ENCODE measurements around the gene SNX20. TPM values are rescaled to one million over a fixed set of nuclear protein-coding genes. Genes with fewer than 3 reads are reported as not detected.

The SNX20 gene
- total RNA-seq, 1 donor from 2014 or later: not detected

DNA sequence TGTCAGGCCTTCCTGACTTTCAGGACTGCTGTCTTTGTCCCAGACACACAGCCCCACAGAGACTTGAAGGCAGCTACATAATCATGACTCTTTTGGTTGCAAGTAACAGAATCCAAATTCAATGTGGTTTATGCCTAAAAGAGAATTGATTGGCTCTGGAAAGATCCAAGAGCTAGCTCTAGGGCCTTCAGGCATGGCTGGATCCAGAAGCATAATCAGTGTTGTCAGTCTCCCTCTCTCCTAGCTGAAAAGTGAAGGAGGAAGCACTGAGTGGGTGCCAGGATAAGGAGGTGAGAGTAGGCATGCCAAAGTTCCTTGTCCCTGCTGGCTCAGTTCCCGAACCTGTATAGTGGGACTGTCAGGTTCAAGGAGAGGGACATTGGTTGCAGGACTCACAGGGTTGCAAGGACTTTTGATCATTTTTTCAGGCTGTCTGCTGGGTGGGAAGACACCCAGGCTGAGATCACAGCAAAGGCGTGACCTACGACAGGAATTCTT is 25.5 kb downstream of the SNX20 start:
- DNase-seq (ENCODE audit: low read depth): no peak
- TF ChIP-seq, protein P1, sequence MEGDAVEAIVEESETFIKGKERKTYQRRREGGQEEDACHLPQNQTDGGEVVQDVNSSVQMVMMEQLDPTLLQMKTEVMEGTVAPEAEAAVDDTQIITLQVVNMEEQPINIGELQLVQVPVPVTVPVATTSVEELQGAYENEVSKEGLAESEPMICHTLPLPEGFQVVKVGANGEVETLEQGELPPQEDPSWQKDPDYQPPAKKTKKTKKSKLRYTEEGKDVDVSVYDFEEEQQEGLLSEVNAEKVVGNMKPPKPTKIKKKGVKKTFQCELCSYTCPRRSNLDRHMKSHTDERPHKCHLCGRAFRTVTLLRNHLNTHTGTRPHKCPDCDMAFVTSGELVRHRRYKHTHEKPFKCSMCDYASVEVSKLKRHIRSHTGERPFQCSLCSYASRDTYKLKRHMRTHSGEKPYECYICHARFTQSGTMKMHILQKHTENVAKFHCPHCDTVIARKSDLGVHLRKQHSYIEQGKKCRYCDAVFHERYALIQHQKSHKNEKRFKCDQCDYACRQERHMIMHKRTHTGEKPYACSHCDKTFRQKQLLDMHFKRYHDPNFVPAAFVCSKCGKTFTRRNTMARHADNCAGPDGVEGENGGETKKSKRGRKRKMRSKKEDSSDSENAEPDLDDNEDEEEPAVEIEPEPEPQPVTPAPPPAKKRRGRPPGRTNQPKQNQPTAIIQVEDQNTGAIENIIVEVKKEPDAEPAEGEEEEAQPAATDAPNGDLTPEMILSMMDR (IDR thresholded peaks at IDR 0.05; ENCODE audit: insufficient read depth, low read length, poor library complexity, severe bottlenecking): no peak
- no peaks in the 10 kb centered on the region for H3K36me3 ChIP-seq (ENCODE audit: control insufficient read depth, insufficient read depth, low read length)
- H3K27me3 ChIP-seq (ENCODE audit: control insufficient read depth, insufficient read depth, low read length): no peaks in the 10 kb centered on the region
- H3K4me3 ChIP-seq (ENCODE audit: low read depth, low read length): no peak overlapping the region

DNA sequence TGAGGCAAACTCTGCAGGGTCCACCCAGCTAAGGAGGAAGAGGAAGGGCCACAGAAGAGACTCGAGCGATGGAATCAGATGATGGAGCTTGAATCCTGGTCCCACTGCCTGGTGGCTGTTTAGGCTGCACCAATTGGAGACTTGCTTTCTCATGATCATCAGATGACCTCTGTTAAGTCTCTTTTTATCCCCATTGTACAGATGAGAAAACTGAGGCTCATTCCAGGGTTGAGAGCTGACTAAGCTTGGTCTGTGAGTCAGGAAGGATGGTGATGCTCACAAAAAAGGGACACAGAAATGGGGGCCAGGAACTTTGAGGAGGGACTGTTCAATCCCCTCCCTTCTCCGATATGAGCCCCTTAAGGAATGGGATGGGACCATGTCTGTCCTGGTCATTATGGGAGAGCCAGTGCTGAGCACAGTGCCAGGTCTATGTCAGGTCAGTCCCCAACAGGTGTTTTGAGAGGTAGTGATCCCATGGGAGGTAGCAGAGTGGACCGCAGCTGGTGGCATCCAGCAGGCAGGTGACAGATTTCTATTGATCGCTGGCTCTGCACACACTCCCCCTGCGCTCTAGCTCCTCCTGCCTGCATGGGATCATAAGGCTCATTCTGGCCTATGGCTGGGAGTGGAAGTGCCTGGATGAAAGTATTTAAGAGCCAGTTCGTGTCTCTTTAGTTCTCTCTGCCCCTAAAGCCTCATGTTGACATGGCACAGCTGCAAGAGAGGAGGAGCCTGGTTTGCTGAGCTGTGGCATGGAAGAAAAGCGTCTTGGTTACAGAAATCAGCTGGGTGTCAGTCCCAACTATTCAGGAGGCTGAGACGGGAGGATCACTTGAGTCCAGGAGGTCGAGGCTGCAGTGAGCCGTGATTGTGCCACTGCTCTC is 27.2 kb downstream of the SNX20 start:
- no peak overlapping the region for H3K4me3 ChIP-seq (ENCODE audit: low read depth, low read length)
- TF ChIP-seq, protein P1 (IDR thresholded peaks at IDR 0.05; ENCODE audit: insufficient read depth, low read length, poor library complexity, severe bottlenecking): no peak

DNA sequence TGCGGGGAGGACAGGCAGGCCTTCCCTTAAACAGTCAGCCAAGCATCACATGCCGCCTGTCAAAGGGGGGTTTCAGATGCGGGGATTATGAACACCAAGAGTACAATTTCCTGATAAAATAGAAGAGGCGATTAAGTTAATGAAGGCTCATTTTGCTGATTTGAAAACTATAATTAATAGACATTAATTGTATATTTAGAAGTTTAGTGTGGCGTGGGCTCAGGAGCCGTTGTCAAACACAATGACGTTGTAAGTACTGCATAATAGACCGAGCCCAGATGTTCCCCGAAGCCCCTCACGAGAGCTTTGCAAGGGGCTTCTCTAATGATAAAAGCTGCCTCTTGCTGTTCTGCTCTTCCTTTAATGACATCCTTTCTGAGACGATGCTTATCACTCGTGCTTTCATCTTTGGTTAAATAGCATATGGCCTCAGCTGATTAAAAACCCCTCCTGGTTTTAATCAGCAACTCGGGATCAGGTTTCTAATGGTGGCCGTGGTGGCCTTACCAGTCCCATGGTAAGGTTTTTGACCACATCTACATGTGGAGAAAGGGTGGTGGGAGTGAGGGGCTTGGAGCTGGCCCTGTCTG is 28.2 kb downstream of the SNX20 start:
- Histone ChIP-seq H3K4me3 (ENCODE audit: low read depth, low read length) (no peak overlapping the region), H3K36me3 (ENCODE audit: control insufficient read depth, insufficient read depth, low read length) (no peaks in the 10 kb centered on the region), H3K27me3 (ENCODE audit: control insufficient read depth, insufficient read depth, low read length) (no peaks in the 10 kb centered on the region)
- TF ChIP-seq, protein P1 (IDR thresholded peaks at IDR 0.05; ENCODE audit: insufficient read depth, low read length, poor library complexity, severe bottlenecking): no peak
- no peak for DNase-seq (ENCODE audit: low read depth)

More for the DNA sequence above, 27.2 kb downstream of the SNX20 start:
- DNase-seq (ENCODE audit: low read depth): no peak
- Histone ChIP-seq H3K27me3 (ENCODE audit: control insufficient read depth, insufficient read depth, low read length) (no peaks in the 10 kb centered on the region), H3K36me3 (ENCODE audit: control insufficient read depth, insufficient read depth, low read length) (no peaks in the 10 kb centered on the region)

DNA sequence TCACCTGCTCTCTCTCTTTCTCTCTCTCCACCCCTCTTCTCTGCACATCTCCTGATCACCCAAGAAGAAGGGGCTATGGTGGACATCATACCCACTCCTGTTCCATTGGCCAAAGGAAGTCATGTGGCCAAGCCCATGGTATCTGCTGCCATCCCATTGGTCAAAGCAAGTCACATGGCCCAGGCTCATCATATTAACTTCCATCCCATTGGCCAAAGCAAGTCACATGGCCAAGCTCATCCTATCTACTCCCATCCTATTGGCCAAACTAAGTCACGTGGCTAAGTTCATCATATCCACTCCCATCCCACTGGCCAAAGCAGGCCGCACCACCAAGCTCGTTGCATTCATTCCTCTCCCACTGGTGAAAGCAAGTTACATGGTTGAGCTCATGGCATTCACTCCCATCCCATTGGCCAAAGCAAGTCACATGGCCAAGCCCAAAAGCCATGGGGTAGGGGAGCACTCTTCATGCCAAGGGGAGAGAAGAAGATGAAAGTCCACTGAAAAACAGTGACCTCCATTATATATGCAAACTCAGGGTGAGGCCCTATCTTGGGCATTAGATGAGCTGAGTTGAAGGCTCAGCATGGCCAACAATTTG is 29.2 kb downstream of the SNX20 start:
- H3K27me3 ChIP-seq (ENCODE audit: control insufficient read depth, insufficient read depth, low read length): no peaks in the 10 kb centered on the region
- TF ChIP-seq, protein P1 (IDR thresholded peaks at IDR 0.05; ENCODE audit: insufficient read depth, low read length, poor library complexity, severe bottlenecking): no peak
- H3K36me3 ChIP-seq (ENCODE audit: control insufficient read depth, insufficient read depth, low read length): no peaks in the 10 kb centered on the region
- DNase-seq (ENCODE audit: low read depth): no peak
- no peak overlapping the region for H3K4me3 ChIP-seq (ENCODE audit: low read depth, low read length)

DNA sequence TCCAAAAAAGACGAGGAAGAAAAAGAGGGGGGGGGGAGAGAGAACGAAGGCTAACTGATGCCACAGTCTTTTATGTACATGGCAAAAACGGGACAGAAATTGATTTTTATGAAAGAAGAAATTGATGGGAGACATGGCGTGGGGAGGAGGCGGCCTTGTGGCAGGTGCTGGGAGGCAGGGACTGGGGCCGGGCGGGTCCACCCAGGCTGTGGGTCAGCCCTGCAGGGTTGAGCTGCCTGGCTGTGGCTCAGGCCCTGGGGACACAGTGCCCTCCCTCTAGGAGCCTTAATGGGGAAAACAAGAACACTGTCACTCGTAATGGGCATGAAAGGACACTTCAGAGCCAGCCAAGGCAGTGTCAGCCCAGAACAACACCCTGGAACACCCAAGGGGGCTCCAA is 34.8 kb downstream of the SNX20 start:
- DNase-seq (ENCODE audit: low read depth): no peak
- Histone ChIP-seq H3K4me3 (ENCODE audit: low read depth, low read length) (no peak overlapping the region), H3K36me3 (ENCODE audit: control insufficient read depth, insufficient read depth, low read length) (no peaks in the 10 kb centered on the region), H3K27me3 (ENCODE audit: control insufficient read depth, insufficient read depth, low read length) (peaks cover 3% of the 10 kb centered on the region)
- TF ChIP-seq, protein P1 (IDR thresholded peaks at IDR 0.05; ENCODE audit: insufficient read depth, low read length, poor library complexity, severe bottlenecking): no peak
